Liver (tissue), 9 donors: ENCODE measurements around the gene AREG. TPM values are rescaled to one million over a fixed set of nuclear protein-coding genes. Genes with fewer than 3 reads are reported as not detected.

Experiments
- DNase-seq: peaks from one replicate; pipeline ENCODE4 v3.0.0-alpha.2; 2017; ENCODE audit warnings: low spot score
- H3K27ac ChIP-seq, 2 donors: one replicate each; pipeline ENCODE4 v1.7.0; 2013; ENCODE audit warnings: inconsistent platforms in 2 of 2, low read length in 2 of 2, control low read depth in 1 of 2, low read depth in 1 of 2, mild to moderate bottlenecking in 1 of 2
- H3K27me3 ChIP-seq, 4 donors: one replicate each; pipeline versions ENCODE4 v1.6.1 to v1.7.0; 2013; ENCODE audit warnings: low read length in 3 of 4, inconsistent platforms in 1 of 4, mild to moderate bottlenecking in 1 of 4, moderate library complexity in 1 of 4; ENCODE audit not compliant: control insufficient read depth in 4 of 4, insufficient read depth in 4 of 4
- H3K36me3 ChIP-seq, 4 donors: one replicate each; pipeline versions ENCODE4 v1.6.1 to v1.7.0; 2013; ENCODE audit warnings: low read length in 3 of 4, mild to moderate bottlenecking in 3 of 4, low read depth in 1 of 4, moderate library complexity in 1 of 4; ENCODE audit not compliant: control insufficient read depth in 4 of 4, insufficient read depth in 3 of 4
- H3K4me1 ChIP-seq, 4 donors: one replicate each; pipeline versions ENCODE4 v1.6.1 to v1.7.0; 2013; ENCODE audit warnings: low read length in 3 of 4, mild to moderate bottlenecking in 3 of 4, moderate library complexity in 1 of 4; ENCODE audit not compliant: control insufficient read depth in 4 of 4, insufficient read depth in 4 of 4
- H3K4me3 ChIP-seq, 3 donors: one replicate each; pipeline versions ENCODE4 v1.6.1 to v1.7.0; 2013; ENCODE audit warnings: low read length in 3 of 3, control low read depth in 1 of 3, low read depth in 1 of 3, mild to moderate bottlenecking in 1 of 3
- H3K9ac ChIP-seq, 2 donors: one replicate each; pipeline ENCODE4 v1.7.0; 2013; ENCODE audit warnings: low read length in 2 of 2, mild to moderate bottlenecking in 2 of 2, moderate library complexity in 2 of 2, control low read depth in 1 of 2, low read depth in 1 of 2
- H3K9me3 ChIP-seq, 4 donors: one replicate each; pipeline versions ENCODE4 v1.6.1 to v1.7.0; 2013; ENCODE audit warnings: low read length in 3 of 4; ENCODE audit not compliant: control insufficient read depth in 4 of 4
- ATF3 ChIP-seq: IDR thresholded peaks from 2 replicates; pipeline ENCODE4 v1.6.1; 2016; ENCODE audit warnings: antibody characterized with exemption
- CTCF ChIP-seq: fragments of 150-350 bp; IDR thresholded peaks from 2 replicates; pipeline ENCODE4 v1.5.1; 2017; ENCODE audit warnings: improper control_type of control experiment, low read depth, low read length; ENCODE audit not compliant: missing input control
- EGR1 ChIP-seq, 2 donors: IDR thresholded peaks; 2 replicates each; pipeline ENCODE4 v1.6.1; 2016 to 2018; ENCODE audit warnings: antibody characterized with exemption in 2 of 2, low read depth in 2 of 2
- FOXA1 ChIP-seq: IDR thresholded peaks from 2 replicates; pipeline ENCODE4 v1.6.1; 2016; ENCODE audit warnings: antibody characterized with exemption
- FOXA2 ChIP-seq: IDR thresholded peaks from 2 replicates; pipeline ENCODE4 v1.6.1; 2016; ENCODE audit warnings: antibody characterized with exemption
- GABPA ChIP-seq, 2 donors: IDR thresholded peaks in 1 of 2; conservative IDR thresholded peaks in 1 of 2; 2 replicates each; pipeline ENCODE4 v1.6.1; 2016; ENCODE audit warnings: antibody characterized with exemption in 2 of 2, mild to moderate bottlenecking in 1 of 2, moderate library complexity in 1 of 2
- HNF4A ChIP-seq, 2 donors: conservative IDR thresholded peaks; 2 replicates each; pipeline ENCODE4 v1.6.1; 2016; ENCODE audit warnings: antibody characterized with exemption in 2 of 2, mild to moderate bottlenecking in 2 of 2
- HNF4G ChIP-seq: IDR thresholded peaks from 2 replicates; pipeline ENCODE4 v1.6.1; 2016; ENCODE audit warnings: antibody characterized with exemption
- JUND ChIP-seq, 2 donors: IDR thresholded peaks; 2 replicates each; pipeline ENCODE4 v1.6.1; 2016; ENCODE audit warnings: antibody characterized with exemption in 2 of 2
- MAX ChIP-seq: IDR thresholded peaks from 2 replicates; pipeline ENCODE4 v1.6.1; 2016; ENCODE audit warnings: antibody characterized with exemption
- NR2F2 ChIP-seq: IDR thresholded peaks from 2 replicates; pipeline ENCODE4 v1.6.1; 2016; ENCODE audit warnings: antibody characterized with exemption
- RAD21 ChIP-seq, 2 donors: IDR thresholded peaks; 2 replicates each; pipeline ENCODE4 v1.6.1; 2016; ENCODE audit warnings: antibody characterized with exemption in 2 of 2, mild to moderate bottlenecking in 2 of 2
- REST ChIP-seq: IDR thresholded peaks from 2 replicates; pipeline ENCODE4 v1.6.1; 2016; ENCODE audit warnings: antibody characterized with exemption, mild to moderate bottlenecking
- RXRA ChIP-seq, 2 donors: IDR thresholded peaks; 2 replicates each; pipeline ENCODE4 v1.6.1; 2017 to 2018; ENCODE audit warnings: antibody characterized with exemption in 2 of 2, mild to moderate bottlenecking in 1 of 2
- SP1 ChIP-seq: IDR thresholded peaks from 2 replicates; pipeline ENCODE4 v1.6.1; 2018; ENCODE audit warnings: antibody characterized with exemption, mild to moderate bottlenecking
- TAF1 ChIP-seq: conservative IDR thresholded peaks from 2 replicates; pipeline ENCODE4 v1.6.1; 2016; ENCODE audit warnings: antibody characterized with exemption, mild to moderate bottlenecking
- YY1 ChIP-seq: IDR thresholded peaks from 2 replicates; pipeline ENCODE4 v1.6.1; 2016; ENCODE audit warnings: antibody characterized with exemption, mild to moderate bottlenecking
- ZBTB33 ChIP-seq: IDR thresholded peaks from 2 replicates; pipeline ENCODE4 v1.6.1; 2016; ENCODE audit warnings: antibody characterized with exemption
- WGBS: extraction: QIAGEN DNeasy Blood & Tissue Kit; methylation state at CpG from one replicate; pipeline ENCODE4 v1.1.7; 2013; 5-methylcytosine and 5-hydroxymethylcytosine counted together
- polyA plus RNA-seq, 2 donors: library from polyadenylated mRNA; stranded (reverse) in 1 of 2; unstranded in 1 of 2; fragments of 200-250 nt in 1 of 2; fragments of >200 nt in 1 of 2; fragmentation: Nextera tagmentation in 1 of 2; extraction: Ambion mirVana in 1 of 2; gene quantifications; one replicate each; pipeline versions ENCODE4 v1.2.1 to v1.2.3, GENCODE V29; 2013 to 2015
- total RNA-seq, 2 donors: library from RNA; depleted of rRNA; stranded (reverse); fragments of >200 nt; gene quantifications; one replicate each; pipeline ENCODE4 v1.2.3, GENCODE V29; 2014
- donor health status: healthy.
- donor health status: healthy.
- donor health status: healthy.
- donor health status: healthy.
- donor health status: healthy.

The AREG gene
- total and polyA plus RNA-seq, 4 donors, result 0.06 to 0.71 TPM; not detected in 2

GRCh38 chr4:74433043-74433442 is 11.9 kb upstream of the AREG start:
- H3K9ac ChIP-seq, result no peak overlapping the region
- H3K27ac ChIP-seq, result no peak overlapping the region
- H3K27me3 ChIP-seq, result no peaks in the 10 kb centered on the region
- H3K36me3 ChIP-seq, result no peaks in the 10 kb centered on the region
- no peak for DNase-seq
- H3K9me3 ChIP-seq, result no peaks in the 10 kb centered on the region
- H3K4me3 ChIP-seq, result no peak overlapping the region
- TF ChIP-seq SP1 (no peak), MAX (no peak), RAD21 (IDR thresholded peaks at IDR 0.05) (no peak), NR2F2 (no peak), JUND (IDR thresholded peaks at IDR 0.05) (no peak), TAF1 (no peak), GABPA (IDR thresholded peaks at IDR 0.05 in 1 of 2, conservative IDR thresholded peaks at IDR 0.05 in 1 of 2) (no peak), RXRA (IDR thresholded peaks at IDR 0.05) (no peak), FOXA2 (no peak), CTCF (no peak), YY1 (no peak), ATF3 (no peak), HNF4G (no peak), FOXA1 (no peak), ZBTB33 (no peak), EGR1 (IDR thresholded peaks at IDR 0.05; ENCODE audit: low read depth in 2 of 2) (no peak), HNF4A (conservative IDR thresholded peaks at IDR 0.05) (no peak), REST (no peak)
- 78% methylated on average over 2 of the region's 2 CpGs for WGBS
- peaks cover 0 to 2% (median 0%) of the 10 kb centered on the region in 4 donors for H3K4me1 ChIP-seq
